Duodenal mucosa (tissue), 2 donors: ENCODE results near the gene RPL3.
A peak's percentile ranks its signal among the peaks of the same experiment; 100 is the strongest.

Experiments used
- H3K27ac ChIP-seq: one replicate; pipeline ENCODE4 v1.7.0; 2013; ENCODE audit warnings: low read depth, low read length
- H3K27me3 ChIP-seq, 2 donors: one replicate each; pipeline ENCODE4 v1.7.0; 2013; ENCODE audit warnings: low read length in 2 of 2, control low read depth in 1 of 2; ENCODE audit not compliant: insufficient read depth in 2 of 2, control insufficient read depth in 1 of 2
- H3K36me3 ChIP-seq, 2 donors: one replicate each; pipeline ENCODE4 v1.7.0; 2013; ENCODE audit warnings: low read length in 2 of 2, control low read depth in 1 of 2; ENCODE audit not compliant: insufficient read depth in 2 of 2, control insufficient read depth in 1 of 2
- H3K4me1 ChIP-seq, 2 donors: one replicate each; pipeline ENCODE4 v1.7.0; 2013; ENCODE audit warnings: low read length in 2 of 2, control low read depth in 1 of 2; ENCODE audit not compliant: insufficient read depth in 2 of 2, control insufficient read depth in 1 of 2
- H3K4me3 ChIP-seq, 2 donors: one replicate each; pipeline ENCODE4 v1.7.0; 2013; ENCODE audit warnings: low read length in 2 of 2, low read depth in 1 of 2
- H3K9ac ChIP-seq, 2 donors: one replicate each; pipeline ENCODE4 v1.7.0; 2013; ENCODE audit warnings: low read length in 2 of 2, low read depth in 1 of 2
- H3K9me3 ChIP-seq, 2 donors: one replicate each; pipeline ENCODE4 v1.7.0; 2013; ENCODE audit warnings: low read length in 2 of 2, control low read depth in 1 of 2; ENCODE audit not compliant: control insufficient read depth in 1 of 2

Gene RPL3

GRCh38 chr22:39282645-39283321, 36.6 kb downstream of the RPL3 start:
- Histone ChIP-seq H3K4me1 (peaks cover 8 to 13% of the 10 kb centered on the region in 2 donors), H3K27me3 (no peaks in the 10 kb centered on the region), H3K4me3 (no peak overlapping the region), H3K9me3 (peaks cover 0 to 3% of the 10 kb centered on the region in 2 donors), H3K36me3 (no peaks in the 10 kb centered on the region), H3K27ac (peak overlapping the region; percentile 71), H3K9ac (peak overlapping the region in 1 of 2 donors; percentile 18)

- Histone ChIP-seq H3K4me1 (peaks cover 8 to 10% of the 10 kb centered on the region in 2 donors), H3K27me3 (no peaks in the 10 kb centered on the region), H3K27ac (no peak overlapping the region), H3K9ac (no peak overlapping the region), H3K4me3 (no peak overlapping the region), H3K9me3 (peaks cover 0 to 3% of the 10 kb centered on the region in 2 donors), H3K36me3 (no peaks in the 10 kb centered on the region)
Measured at GRCh38 chr22:39281126-39281525, 38.3 kb downstream of the RPL3 start.

GRCh38 chr22:39280250-39280649, 39.2 kb downstream of the RPL3 start:
- Histone ChIP-seq H3K4me3 (no peak overlapping the region), H3K27ac (no peak overlapping the region), H3K9ac (no peak overlapping the region), H3K9me3 (peaks cover 0 to 3% of the 10 kb centered on the region in 2 donors), H3K36me3 (no peaks in the 10 kb centered on the region), H3K27me3 (no peaks in the 10 kb centered on the region), H3K4me1 (peaks cover 8 to 10% of the 10 kb centered on the region in 2 donors)

- Histone ChIP-seq H3K27ac (no peak overlapping the region), H3K4me1 (peaks cover 8 to 10% of the 10 kb centered on the region in 2 donors)
Measured at GRCh38 chr22:39279170-39279850, 40.1 kb downstream of the RPL3 start.

GRCh38 chr22:39278040-39278439, 41.4 kb downstream of the RPL3 start:
- peaks cover 6 to 7% of the 10 kb centered on the region in 2 donors for H3K4me1 ChIP-seq
- no peaks in the 10 kb centered on the region for H3K36me3 ChIP-seq
- no peak overlapping the region for H3K4me3 ChIP-seq
- H3K27ac ChIP-seq = no peak overlapping the region
- H3K9ac ChIP-seq = no peak overlapping the region
- H3K27me3 ChIP-seq = no peaks in the 10 kb centered on the region
- no peaks in the 10 kb centered on the region for H3K9me3 ChIP-seq

More at GRCh38 chr22:39279170-39279850, 40.1 kb downstream of the RPL3 start:
- Histone ChIP-seq H3K9ac (no peak overlapping the region), H3K36me3 (no peaks in the 10 kb centered on the region), H3K27me3 (no peaks in the 10 kb centered on the region), H3K9me3 (no peaks in the 10 kb centered on the region), H3K4me3 (no peak overlapping the region)

- Histone ChIP-seq H3K4me3 (no peak overlapping the region), H3K4me1 (no peaks in the 10 kb centered on the region), H3K36me3 (no peaks in the 10 kb centered on the region), H3K27ac (no peak overlapping the region), H3K9ac (no peak overlapping the region), H3K9me3 (no peaks in the 10 kb centered on the region), H3K27me3 (no peaks in the 10 kb centered on the region)
Measured at GRCh38 chr22:39277142-39277607, 42.2 kb downstream of the RPL3 start.

- no peaks in the 10 kb centered on the region for H3K27me3 ChIP-seq
- no peaks in the 10 kb centered on the region for H3K4me1 ChIP-seq
- no peaks in the 10 kb centered on the region for H3K36me3 ChIP-seq
- H3K9me3 ChIP-seq = no peaks in the 10 kb centered on the region
- H3K27ac ChIP-seq = no peak overlapping the region
- no peak overlapping the region for H3K9ac ChIP-seq
- no peak overlapping the region for H3K4me3 ChIP-seq
Measured at GRCh38 chr22:39276440-39277141, 42.8 kb downstream of the RPL3 start.

GRCh38 chr22:39275814-39276439, 43.5 kb downstream of the RPL3 start:
- Histone ChIP-seq H3K4me3 (no peak overlapping the region), H3K27ac (no peak overlapping the region), H3K4me1 (no peaks in the 10 kb centered on the region), H3K9ac (no peak overlapping the region), H3K27me3 (no peaks in the 10 kb centered on the region), H3K9me3 (no peaks in the 10 kb centered on the region), H3K36me3 (no peaks in the 10 kb centered on the region)

GRCh38 chr22:39273950-39274887, 45.2 kb downstream of the RPL3 start:
- no peaks in the 10 kb centered on the region for H3K36me3 ChIP-seq
- H3K27me3 ChIP-seq = no peaks in the 10 kb centered on the region
- no peaks in the 10 kb centered on the region for H3K9me3 ChIP-seq
- H3K9ac ChIP-seq = no peak overlapping the region
- H3K4me1 ChIP-seq = no peaks in the 10 kb centered on the region
- no peak overlapping the region for H3K27ac ChIP-seq
- no peak overlapping the region for H3K4me3 ChIP-seq
